ENCODE measurements around the gene TTC7B.
A peak's percentile ranks its signal among the peaks of the same experiment; 100 is the strongest.

TTC7B gene

GRCh38 chr14:90720336-90720735 lies 95.9 kb downstream of the TTC7B start:
- no peak for DNase-seq (ENCODE audit: insufficient read length, low spot score)
- TF ChIP-seq POLR2A (IDR thresholded peaks at IDR 0.05; ENCODE audit: low read depth, low read length): no peak
- no peak for FAIRE-seq

DNA sequence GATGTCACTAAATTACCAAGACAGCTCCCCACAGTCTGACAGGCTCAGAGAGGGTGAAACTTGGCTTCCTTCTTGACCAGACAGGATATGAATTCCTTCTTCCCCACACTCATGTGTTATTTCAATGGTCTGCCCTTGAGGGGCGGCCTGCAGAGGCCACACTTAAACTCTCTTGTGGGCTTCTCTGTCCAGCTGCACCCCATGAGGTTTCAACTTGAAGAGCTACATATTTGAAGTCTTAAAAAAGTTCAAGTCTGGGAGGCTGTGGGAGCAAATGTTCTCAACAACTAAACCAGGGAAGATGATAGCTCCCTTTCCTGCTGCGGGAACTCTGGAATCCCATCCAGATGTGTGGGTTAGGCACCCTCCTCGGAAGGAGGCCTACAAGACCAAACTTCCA lies 98.3 kb downstream of the TTC7B start:
- TF ChIP-seq POLR2A (IDR thresholded peaks at IDR 0.05; ENCODE audit: low read depth, low read length): no peak
- FAIRE-seq (no peak), DNase-seq (ENCODE audit: insufficient read length, low spot score) (no peak)

DNA sequence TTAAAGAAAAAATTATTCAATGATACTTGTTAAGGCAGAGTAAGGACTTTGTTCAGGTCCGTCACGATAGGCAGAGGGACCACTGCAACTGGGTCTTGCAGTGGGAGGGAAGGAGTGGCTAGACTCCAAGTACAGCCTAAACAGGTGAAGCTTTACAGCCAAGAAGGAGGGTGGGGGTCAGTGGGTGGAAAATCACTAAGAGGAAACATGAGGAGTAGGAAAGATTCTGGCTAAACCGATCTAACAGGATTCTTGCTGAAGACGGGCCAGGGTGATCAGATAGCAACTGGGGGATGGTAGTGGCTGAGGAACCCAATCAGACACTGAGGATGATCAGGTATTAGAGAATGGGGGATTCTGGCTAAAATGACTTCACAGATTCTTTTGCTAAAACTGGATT lies 100.2 kb downstream of the TTC7B start:
- no peak for FAIRE-seq
- no peak for TF ChIP-seq POLR2A (IDR thresholded peaks at IDR 0.05; ENCODE audit: low read depth, low read length)
- no peak for DNase-seq (ENCODE audit: insufficient read length, low spot score)

DNA sequence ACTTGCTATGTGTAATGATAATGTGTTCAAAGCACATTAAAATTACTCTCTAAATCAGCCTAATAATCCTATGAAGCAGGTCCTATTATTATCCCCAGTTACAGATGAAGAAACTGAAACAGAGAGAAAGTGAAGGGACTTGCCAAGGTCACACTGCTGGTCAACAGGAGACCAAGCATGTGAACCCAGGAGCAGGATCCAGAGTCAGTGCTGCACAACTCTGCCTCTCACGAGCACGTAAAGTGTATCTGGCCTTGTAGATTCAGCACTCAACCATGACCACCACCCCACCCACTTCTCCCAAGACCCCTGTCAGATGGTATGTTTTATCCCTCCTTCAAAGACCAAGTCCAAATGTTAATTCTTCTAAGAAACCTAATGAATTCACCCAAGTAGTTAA lies 100.7 kb downstream of the TTC7B start:
- FAIRE-seq: no peak
- no peak for TF ChIP-seq POLR2A (IDR thresholded peaks at IDR 0.05; ENCODE audit: low read depth, low read length)
- DNase-seq (ENCODE audit: insufficient read length, low spot score): no peak

- no peak for TF ChIP-seq POLR2A (IDR thresholded peaks at IDR 0.05; ENCODE audit: low read depth, low read length)
- FAIRE-seq (peak; percentile 84), DNase-seq (ENCODE audit: insufficient read length, low spot score) (peak; percentile 54)
Observed at GRCh38 chr14:90714811-90715210, 101.4 kb downstream of the TTC7B start.

DNA sequence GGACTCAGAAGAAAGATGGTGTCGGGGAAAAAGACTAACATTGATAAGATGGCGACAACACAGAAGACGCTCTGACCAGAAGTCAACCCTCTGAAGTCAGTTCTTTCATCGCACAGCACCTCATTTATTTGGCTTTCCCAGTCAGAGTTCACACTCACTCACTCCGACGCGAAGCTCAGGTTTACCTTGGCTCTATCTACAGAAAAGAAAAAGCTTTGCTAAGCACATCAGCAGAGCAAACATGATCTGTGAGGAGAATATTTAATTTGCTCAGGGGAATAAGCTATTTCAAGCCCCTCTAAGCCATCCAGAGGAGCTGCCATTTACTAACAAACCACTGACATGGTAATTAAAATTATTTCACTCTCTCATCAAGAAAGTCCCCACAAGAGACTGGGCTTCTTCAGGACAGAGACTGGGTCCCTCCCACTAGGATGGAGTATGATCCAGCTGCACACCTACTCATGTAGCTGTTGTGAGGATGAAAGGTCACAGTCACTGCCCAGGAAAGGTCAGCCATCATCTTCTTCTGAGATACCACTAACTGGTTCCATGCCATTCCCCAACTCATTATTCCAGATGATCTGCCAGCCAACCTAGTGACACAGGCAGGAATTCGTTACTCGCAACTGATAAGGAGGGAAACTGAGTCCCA lies 111.4 kb downstream of the TTC7B start:
- DNase-seq (ENCODE audit: insufficient read length, low spot score) (no peak), FAIRE-seq (no peak)
- TF ChIP-seq POLR2A (IDR thresholded peaks at IDR 0.05; ENCODE audit: low read depth, low read length): no peak

GRCh38 chr14:90703841-90704737 lies 112.1 kb downstream of the TTC7B start:
- no peak for TF ChIP-seq POLR2A (IDR thresholded peaks at IDR 0.05; ENCODE audit: low read depth, low read length)
- FAIRE-seq (no peak), DNase-seq (ENCODE audit: insufficient read length, low spot score) (no peak)

DNA sequence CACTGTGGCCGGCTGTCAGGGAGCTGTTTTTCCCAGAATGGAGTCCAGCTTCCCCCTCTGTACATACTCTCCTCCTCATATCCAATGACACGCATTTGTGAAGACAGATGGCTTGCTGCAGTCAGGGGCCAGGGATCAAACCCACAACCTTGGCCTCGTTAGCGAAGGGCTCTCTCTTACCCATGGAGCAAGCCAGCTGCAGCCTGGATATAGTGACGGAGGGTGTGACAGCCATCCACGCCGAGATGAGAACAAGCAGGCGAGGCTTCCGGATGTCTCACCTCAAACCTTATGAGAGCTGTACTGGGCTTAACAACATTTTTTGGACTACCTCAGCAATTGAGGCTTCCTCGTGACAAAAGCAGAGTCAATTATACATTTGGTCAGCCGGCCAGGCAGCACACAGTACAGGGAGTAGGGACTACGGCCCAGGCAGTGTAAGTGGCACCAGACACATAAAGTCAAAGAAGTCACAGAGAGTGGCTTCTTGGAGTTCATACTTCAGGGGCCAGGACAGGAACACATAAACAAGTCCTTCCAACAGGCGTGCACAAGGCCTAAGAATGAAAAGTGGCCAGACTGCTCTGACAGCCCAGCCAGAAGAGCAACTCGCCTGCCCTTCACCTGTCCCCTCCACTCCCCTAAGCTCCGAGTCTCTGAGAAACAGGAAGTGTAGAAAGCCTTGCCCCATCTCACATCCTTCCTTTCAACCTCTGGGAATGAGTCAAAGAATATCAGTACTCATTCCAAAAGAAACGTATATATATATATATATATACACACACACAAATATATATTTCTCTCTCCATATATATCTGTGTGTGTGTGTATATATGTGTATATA lies 115.1 kb downstream of the TTC7B start:
- FAIRE-seq (no peak), DNase-seq (ENCODE audit: insufficient read length, low spot score) (no peak)
- TF ChIP-seq POLR2A (IDR thresholded peaks at IDR 0.05; ENCODE audit: low read depth, low read length): no peak

- DNase-seq (ENCODE audit: insufficient read length, low spot score) (no peak), FAIRE-seq (no peak)
- TF ChIP-seq POLR2A (IDR thresholded peaks at IDR 0.05; ENCODE audit: low read depth, low read length): no peak
Observed at GRCh38 chr14:90699016-90699415, 117.2 kb downstream of the TTC7B start.

DNA sequence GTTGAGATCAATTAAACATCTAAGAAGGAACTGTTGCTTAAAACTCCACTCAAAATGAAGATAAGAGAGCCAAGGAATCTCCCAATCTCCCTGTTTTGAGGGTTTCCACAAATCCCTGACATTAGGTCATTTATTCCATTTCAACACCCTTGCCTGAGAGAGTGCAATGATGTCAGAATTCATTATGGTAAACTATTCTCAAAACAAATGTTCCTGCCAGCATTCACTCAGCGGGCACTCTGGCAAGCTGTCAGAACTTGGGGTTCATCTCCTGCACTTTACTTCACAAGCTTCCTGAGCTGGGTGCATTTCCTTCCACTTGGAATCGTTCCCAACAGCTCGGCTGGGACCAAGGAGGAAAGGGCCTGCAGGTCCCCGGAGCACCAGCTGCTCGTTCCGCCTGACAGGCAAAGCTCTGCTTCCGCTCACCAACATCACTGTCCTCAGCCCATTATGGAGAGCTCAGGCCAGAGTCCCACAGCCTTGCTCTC lies 117.8 kb downstream of the TTC7B start:
- no peak for TF ChIP-seq POLR2A (IDR thresholded peaks at IDR 0.05; ENCODE audit: low read depth, low read length)
- DNase-seq (ENCODE audit: insufficient read length, low spot score): no peak
- FAIRE-seq: no peak

DNA sequence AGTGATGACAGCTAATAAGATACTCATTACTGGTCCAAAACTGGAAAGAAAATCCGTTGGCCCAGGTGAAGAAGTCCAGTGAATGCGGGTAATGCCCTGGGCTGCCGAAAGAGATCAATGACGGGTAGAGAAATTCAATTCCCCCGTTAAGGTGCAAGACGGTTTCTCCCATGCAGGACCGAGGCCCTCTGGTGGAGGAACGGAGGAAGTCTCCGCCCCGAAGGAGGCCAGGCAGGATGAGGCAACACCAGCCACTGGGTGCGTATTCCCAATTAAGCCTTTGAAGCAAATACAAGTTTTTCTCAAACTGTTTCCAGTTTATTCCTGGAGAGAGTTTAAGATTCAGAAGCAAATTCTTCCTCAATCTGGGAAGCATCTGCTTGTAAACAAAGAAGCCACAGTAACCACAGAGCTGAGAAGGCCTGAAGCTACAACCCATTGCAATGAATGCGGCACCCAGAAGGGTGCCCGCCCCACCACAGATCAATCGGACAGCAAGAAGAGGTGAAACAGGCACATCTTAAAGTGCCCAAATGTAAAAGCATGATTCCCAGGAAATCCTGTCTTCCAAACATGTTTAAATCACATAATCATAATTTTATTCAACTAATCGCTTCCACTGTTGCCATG lies 118.5 kb downstream of the TTC7B start:
- no peak for TF ChIP-seq POLR2A (IDR thresholded peaks at IDR 0.05; ENCODE audit: low read depth, low read length)
- DNase-seq (ENCODE audit: insufficient read length, low spot score) (peak; percentile 87), FAIRE-seq (peak; percentile 93)

DNA sequence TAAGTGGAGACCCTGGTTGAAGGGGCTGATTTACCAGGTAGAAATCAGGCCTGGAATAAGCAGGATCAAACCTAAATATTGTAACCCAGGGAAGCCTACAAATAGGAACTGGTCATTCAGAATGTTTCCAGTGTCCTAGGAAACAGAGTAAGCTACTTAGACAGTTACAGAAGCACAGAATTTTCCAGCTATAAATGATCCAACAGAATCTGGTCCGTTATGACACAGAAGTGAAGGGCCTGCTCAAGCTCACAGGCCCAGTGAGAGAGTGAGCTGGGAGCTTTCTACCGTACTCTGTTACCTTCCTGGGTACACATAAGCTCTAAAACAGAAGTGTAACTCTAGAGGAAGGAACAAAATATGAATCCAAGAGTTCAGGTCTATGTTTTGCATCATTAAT lies 119.1 kb downstream of the TTC7B start:
- FAIRE-seq (no peak), DNase-seq (ENCODE audit: insufficient read length, low spot score) (no peak)
- TF ChIP-seq POLR2A (IDR thresholded peaks at IDR 0.05; ENCODE audit: low read depth, low read length): no peak

- FAIRE-seq (peak; percentile 52), DNase-seq (ENCODE audit: insufficient read length, low spot score) (no peak)
- no peak for TF ChIP-seq POLR2A (IDR thresholded peaks at IDR 0.05; ENCODE audit: low read depth, low read length)
Observed at GRCh38 chr14:90696720-90697119, 119.5 kb downstream of the TTC7B start.

Measured in H54 (cell line).